LNCaP clone FGC (cell line): ENCODE results near the gene SMIM28.

Experiments used
- DNase-seq: peaks from one replicate; pipeline ENCODE4 v3.0.0-alpha.2; 2011; ENCODE audit warnings: low read depth
- H3K4me3 ChIP-seq: 2 replicates; pipeline ENCODE4 v1.5.1; 2011; ENCODE audit warnings: mild to moderate bottlenecking, low read depth, low read length, control low read depth
- TF ChIP-seq, protein P1 (sequence below): IDR thresholded peaks from 2 replicates; pipeline ENCODE4 v1.5.1; 2012; ENCODE audit warnings: mild to moderate bottlenecking; ENCODE audit not compliant: control insufficient read depth, insufficient read depth; ENCODE audit errors: extremely low read depth

SMIM28 gene

DNA sequence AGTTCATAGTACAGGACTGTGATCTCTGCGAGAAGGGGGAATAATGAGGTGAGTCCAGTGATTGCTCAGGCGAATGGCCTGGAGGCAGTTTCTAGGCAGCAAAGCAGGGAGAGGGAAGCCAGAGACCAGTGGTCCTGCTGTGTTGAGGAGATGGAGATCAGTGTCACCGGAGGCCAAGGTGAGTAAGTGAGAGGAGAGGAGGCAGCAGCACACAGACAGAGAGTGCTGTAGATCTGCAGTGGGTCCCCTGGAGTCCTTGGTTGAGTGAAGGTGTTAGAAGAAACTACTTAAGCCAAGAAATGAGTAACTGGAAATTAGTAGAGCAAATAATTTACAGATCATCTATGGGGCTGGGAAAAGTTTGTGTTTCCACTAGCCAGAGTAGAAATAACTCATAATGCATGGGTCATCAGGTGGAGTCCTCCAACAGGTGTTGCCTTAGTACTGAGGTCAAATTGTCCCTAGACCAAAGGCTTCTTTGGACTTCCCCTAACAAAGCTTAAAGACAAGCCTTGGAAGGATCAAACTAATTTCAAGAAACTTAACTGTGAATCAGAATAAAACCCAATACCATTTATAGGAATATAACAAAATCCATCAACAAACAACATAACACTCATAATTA, 39.9 kb downstream of the SMIM28 start:
- DNase-seq: no peak
- no peak overlapping the region for H3K4me3 ChIP-seq
- TF ChIP-seq, protein P1, sequence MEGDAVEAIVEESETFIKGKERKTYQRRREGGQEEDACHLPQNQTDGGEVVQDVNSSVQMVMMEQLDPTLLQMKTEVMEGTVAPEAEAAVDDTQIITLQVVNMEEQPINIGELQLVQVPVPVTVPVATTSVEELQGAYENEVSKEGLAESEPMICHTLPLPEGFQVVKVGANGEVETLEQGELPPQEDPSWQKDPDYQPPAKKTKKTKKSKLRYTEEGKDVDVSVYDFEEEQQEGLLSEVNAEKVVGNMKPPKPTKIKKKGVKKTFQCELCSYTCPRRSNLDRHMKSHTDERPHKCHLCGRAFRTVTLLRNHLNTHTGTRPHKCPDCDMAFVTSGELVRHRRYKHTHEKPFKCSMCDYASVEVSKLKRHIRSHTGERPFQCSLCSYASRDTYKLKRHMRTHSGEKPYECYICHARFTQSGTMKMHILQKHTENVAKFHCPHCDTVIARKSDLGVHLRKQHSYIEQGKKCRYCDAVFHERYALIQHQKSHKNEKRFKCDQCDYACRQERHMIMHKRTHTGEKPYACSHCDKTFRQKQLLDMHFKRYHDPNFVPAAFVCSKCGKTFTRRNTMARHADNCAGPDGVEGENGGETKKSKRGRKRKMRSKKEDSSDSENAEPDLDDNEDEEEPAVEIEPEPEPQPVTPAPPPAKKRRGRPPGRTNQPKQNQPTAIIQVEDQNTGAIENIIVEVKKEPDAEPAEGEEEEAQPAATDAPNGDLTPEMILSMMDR: no peak

DNA sequence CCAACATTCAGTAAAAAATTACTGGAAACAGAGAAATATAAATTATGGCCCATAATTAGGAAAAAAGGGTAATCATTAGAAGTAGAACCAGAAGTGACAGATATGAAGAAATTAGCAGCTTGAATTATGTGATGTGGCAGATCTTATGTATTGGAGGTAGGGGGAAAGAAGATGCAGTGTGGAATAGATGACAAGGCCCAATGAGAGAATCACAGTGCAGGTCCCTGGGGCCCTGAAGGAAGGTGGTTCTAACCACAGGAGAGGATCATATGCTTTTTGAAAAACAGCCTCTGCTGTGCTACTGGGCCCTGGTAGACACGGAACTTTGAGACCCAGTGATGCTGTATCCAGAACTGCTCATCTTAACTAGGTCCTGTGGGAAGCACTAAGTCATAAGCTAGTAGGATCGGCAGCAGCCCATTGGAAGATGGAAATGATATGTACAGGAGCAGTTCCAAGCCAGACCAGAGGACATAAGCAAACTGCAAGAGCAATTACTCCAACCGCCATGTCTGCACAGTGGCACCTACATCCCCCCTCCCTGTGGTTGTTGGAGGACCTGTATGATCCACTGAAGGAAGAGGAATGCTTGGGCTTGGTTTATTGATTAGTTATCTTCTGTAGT, 40.5 kb downstream of the SMIM28 start:
- TF ChIP-seq, protein P1: no peak
- DNase-seq: no peak
- H3K4me3 ChIP-seq: no peak overlapping the region

GRCh38 chr6:138419766-138420165, 42.1 kb downstream of the SMIM28 start:
- DNase-seq: no peak
- no peak overlapping the region for H3K4me3 ChIP-seq
- TF ChIP-seq, protein P1: no peak

GRCh38 chr6:138420356-138420755, 42.7 kb downstream of the SMIM28 start:
- no peak overlapping the region for H3K4me3 ChIP-seq
- TF ChIP-seq, protein P1: no peak
- no peak for DNase-seq

GRCh38 chr6:138421089-138421488, 43.4 kb downstream of the SMIM28 start:
- no peak overlapping the region for H3K4me3 ChIP-seq
- no peak for DNase-seq
- TF ChIP-seq, protein P1: no peak

DNA sequence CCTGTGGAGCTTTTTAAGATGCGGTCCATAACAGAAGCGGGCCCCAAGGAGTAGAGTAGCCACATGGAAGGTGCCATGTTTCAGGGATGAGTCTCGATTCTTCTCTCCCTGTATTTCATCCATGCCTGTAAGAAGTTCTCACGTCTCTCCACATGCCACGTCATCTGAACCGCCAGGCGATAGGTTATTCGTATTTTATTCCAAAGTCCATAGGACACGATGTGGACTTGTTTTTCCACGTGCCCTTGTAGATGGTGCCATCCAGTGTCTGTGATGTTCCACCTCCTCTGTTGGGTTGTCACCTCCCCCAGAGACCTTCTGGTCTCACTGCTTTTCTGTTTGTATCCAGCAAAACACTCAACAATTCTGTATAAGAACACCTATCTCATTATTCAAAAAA, 43.9 kb downstream of the SMIM28 start:
- TF ChIP-seq, protein P1: no peak
- no peak for DNase-seq
- no peak overlapping the region for H3K4me3 ChIP-seq

- no peak overlapping the region for H3K4me3 ChIP-seq
- TF ChIP-seq, protein P1: no peak
- DNase-seq: no peak
These were observed 45.2 kb downstream of the SMIM28 start for GRCh38 chr6:138422861-138423260.
